Activated CD4-positive, alpha-beta T cell treated with anti-CD3 and anti-CD28 coated beads for 36 hours (primary cell): ENCODE measurements around the gene AGR3. TPM values are rescaled to one million over a fixed set of nuclear protein-coding genes. Genes with fewer than 3 reads are reported as not detected.

Source experiments
- ATAC-seq: fragments of 200-7000 bp; cut with Tn5 transposase; one replicate; pipeline ENCODE4 v1.10.0; 2021; ENCODE audit warnings: mild to moderate bottlenecking, moderate library complexity
- CTCF ChIA-PET: fragments of 350-600 bp; sonication (Branson Sonifier 250); formaldehyde crosslinking; loops from one replicate; lab custom pipeline; 2021; ENCODE audit warnings: antibody characterized with exemption; lab: Charles Lee
- POLR2A ChIA-PET: fragments of 350-600 bp; sonication (Branson Sonifier 250); formaldehyde crosslinking; loops from one replicate; lab custom pipeline; 2021; ENCODE audit warnings: antibody characterized with exemption, inconsistent platforms; lab: Charles Lee
- DNase-seq: peaks from one replicate; pipeline ENCODE4 v3.0.0-alpha.2; 2020
- H3K27ac Mint-ChIP-seq: one replicate; pipeline ENCODE4 v1.8.0; 2021; ENCODE audit warnings: mixed read lengths
- H3K27me3 Mint-ChIP-seq: one replicate; pipeline ENCODE4 v1.8.0; 2021; ENCODE audit warnings: mixed read lengths
- H3K36me3 Mint-ChIP-seq: one replicate; pipeline ENCODE4 v1.8.0; 2021; ENCODE audit warnings: low read depth, mixed read lengths
- H3K4me1 Mint-ChIP-seq: one replicate; pipeline ENCODE4 v1.8.0; 2021; ENCODE audit warnings: mixed read lengths
- H3K4me3 Mint-ChIP-seq: one replicate; pipeline ENCODE4 v1.8.0; 2021; ENCODE audit warnings: mild to moderate bottlenecking, moderate library complexity, mixed read lengths
- H3K9me3 Mint-ChIP-seq: one replicate; pipeline ENCODE4 v1.8.0; 2021; ENCODE audit warnings: low read depth, mixed read lengths
- intact Hi-C, 2 experiments: fragments of 100-400 bp; cut with DNase I in 1 of 2; cut with micrococcal nuclease in 1 of 2; formaldehyde crosslinking; loops; one replicate each; pipeline versions ENCODE4 v1.14.2 to v1.15.1; 2022 to 2024; cut with DNase I, micrococcal nuclease
- total RNA-seq, 2 experiments: library from RNA; stranded (reverse); gene quantifications; one replicate each; pipeline ENCODE4 v1.2.3, GENCODE V29; 2021

Gene AGR3
- not detected for total RNA-seq

DNA sequence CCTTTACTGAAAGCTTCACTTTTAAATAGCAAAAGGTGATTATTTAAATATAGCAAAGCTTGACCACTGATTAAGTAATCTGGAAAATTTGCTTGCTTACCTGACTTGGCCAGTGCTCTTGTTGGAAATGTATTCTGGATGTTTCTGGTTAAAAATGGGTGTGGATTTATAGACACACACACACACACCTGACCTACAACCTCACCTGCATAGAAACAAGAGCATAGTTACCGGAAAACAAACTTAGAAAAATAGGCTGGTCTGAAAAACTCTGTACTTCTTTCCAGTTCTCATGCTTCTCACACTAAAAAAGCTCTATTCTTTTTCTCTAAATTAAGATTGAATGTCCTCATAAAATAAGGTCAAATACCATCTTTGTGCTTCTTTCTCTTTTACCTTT is at the start of gene AGR3:
AGR3 (minus strand) TSS at position 140 of the 400 bp plus-strand sequence. CDS start 3,365 bp downstream, outside the sequence.
- ATAC-seq (no peak), DNase-seq (no peak)
- H3K4me3 Mint-ChIP-seq = no peak within 1 kb of the TSS
- intact Hi-C loops = no loop called here
- no peak within 1 kb of the TSS for H3K27ac Mint-ChIP-seq
- no peaks in the 10 kb centered on the region for H3K36me3 Mint-ChIP-seq
- no peaks in the 10 kb centered on the region for H3K27me3 Mint-ChIP-seq
- no peaks in the 10 kb centered on the region for H3K4me1 Mint-ChIP-seq
- H3K9me3 Mint-ChIP-seq = no peaks in the 10 kb centered on the region
- ChIA-PET CTCF (interaction anchor here (0.7 to 1.0 kb wide), 2 partner anchors 8 to 36 kb away, joined by 4 read pairs; no protein-coding TSS in a partner anchor), POLR2A (no interaction called here)

DNA sequence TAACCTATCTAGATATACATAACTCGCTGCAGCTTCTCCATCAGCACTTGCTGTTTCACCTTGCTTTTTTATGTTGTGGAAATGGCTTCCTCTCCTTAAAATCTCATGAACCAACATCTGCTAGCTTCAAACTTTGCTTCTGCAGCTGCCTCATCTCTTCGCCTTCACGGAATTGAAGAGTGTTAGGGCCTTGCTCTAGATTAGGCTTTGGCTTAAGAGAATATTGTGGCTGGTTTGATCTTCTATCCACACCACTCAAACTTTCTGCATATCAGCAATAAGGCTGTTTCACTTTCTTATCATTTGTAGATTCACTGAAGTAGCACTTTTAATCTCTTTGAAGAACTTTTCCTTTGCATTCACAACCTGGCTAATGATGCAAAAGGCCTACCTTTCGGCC is 49.2 kb upstream of the AGR3 start:
- no peaks in the 10 kb centered on the region for H3K36me3 Mint-ChIP-seq
- ChIA-PET POLR2A (no interaction called here), CTCF (interaction anchor here (0.7 to 1.8 kb wide), 5 partner anchors 9 to 15 kb away, joined by 3 to 9 read pairs (median 3); no protein-coding TSS in a partner anchor)
- H3K4me1 Mint-ChIP-seq = peaks cover 53% of the 10 kb centered on the region
- DNase-seq = no peak
- H3K27me3 Mint-ChIP-seq = no peaks in the 10 kb centered on the region
- intact Hi-C loops = no loop called here
- no peaks in the 10 kb centered on the region for H3K9me3 Mint-ChIP-seq
- no peak for ATAC-seq
- no peak overlapping the region for H3K27ac Mint-ChIP-seq
- no peak overlapping the region for H3K4me3 Mint-ChIP-seq

DNA sequence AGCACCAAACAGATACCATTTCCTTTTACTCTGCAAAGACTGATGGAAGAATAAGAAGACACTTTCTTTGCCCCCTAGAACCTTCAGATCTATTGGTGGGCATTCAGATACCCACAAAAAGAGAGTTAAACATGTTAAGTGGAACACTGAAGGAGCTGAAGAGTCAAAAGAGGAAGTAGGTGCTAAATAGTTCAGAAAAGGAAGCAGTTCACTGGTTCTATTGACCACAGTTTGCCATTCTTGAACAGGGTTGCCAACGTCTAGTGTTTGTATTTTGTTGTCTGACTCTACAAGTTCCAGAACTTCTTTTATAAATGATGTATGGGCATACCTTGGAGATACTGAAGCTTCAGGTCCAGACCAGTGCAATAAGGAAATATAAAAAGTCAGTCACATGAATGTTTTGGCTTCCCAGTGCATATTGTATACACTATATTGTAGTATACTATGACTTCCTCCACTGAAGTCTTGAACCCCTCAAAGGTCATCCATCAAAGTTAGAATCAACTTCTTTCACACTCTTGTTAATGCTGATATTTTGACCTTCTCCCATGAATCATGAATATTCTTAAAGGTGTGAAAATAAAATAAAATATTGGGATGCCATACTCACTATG is 47.5 kb upstream of the AGR3 start:
- Mint-ChIP-seq H3K9me3 (no peaks in the 10 kb centered on the region), H3K27me3 (no peaks in the 10 kb centered on the region), H3K4me3 (no peak overlapping the region), H3K36me3 (no peaks in the 10 kb centered on the region), H3K27ac (no peak overlapping the region), H3K4me1 (peaks cover 42% of the 10 kb centered on the region)
- ChIA-PET CTCF (no interaction called here), POLR2A (no interaction called here)
- DNase-seq (no peak), ATAC-seq (no peak)
- intact Hi-C loops = no loop called here

- Mint-ChIP-seq H3K36me3 (no peaks in the 10 kb centered on the region), H3K9me3 (no peaks in the 10 kb centered on the region), H3K4me3 (no peak overlapping the region), H3K4me1 (peaks cover 34% of the 10 kb centered on the region), H3K27ac (no peak overlapping the region), H3K27me3 (no peaks in the 10 kb centered on the region)
- CTCF ChIA-PET = interaction anchor here (0.5 to 1.5 kb wide), 7 partner anchors 10 to 745 kb away, joined by 3 to 4 read pairs (median 3); no protein-coding TSS in a partner anchor
- POLR2A ChIA-PET = no interaction called here
- DNase-seq = no peak
- intact Hi-C loops = no loop called here
- ATAC-seq = no peak
Observed at GRCh38 chr7:16926861-16927260, 45.1 kb upstream of the AGR3 start.

DNA sequence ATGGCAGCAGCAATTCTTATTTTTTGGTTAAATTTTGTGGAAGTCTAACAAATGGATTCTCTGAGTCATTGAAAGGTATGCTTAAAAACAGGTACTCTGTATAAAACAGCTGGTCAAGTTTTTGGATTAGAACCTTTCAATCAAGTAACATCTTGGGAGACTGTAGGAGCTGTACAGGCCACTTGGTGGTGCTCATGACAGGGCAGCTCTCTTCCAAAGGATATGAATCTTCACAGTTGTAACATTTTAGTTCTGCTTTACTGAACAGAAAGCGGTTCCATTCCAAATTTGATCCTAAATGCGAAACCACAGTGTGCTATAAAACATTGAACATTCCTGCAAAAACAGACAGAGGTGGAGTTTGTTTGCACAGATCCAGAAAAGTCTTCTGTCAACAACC is 44.5 kb upstream of the AGR3 start:
- no peaks in the 10 kb centered on the region for H3K36me3 Mint-ChIP-seq
- DNase-seq (peak; percentile 32), ATAC-seq (peak; percentile 57)
- POLR2A ChIA-PET = no interaction called here
- H3K4me3 Mint-ChIP-seq = no peak overlapping the region
- CTCF ChIA-PET = interaction anchor here (0.5 to 1.5 kb wide), 7 partner anchors 9 to 209 kb away, joined by 3 to 4 read pairs (median 3); no protein-coding TSS in a partner anchor
- intact Hi-C loops = no loop called here
- no peaks in the 10 kb centered on the region for H3K27me3 Mint-ChIP-seq
- no peak overlapping the region for H3K27ac Mint-ChIP-seq
- H3K9me3 Mint-ChIP-seq = no peaks in the 10 kb centered on the region
- peaks cover 32% of the 10 kb centered on the region for H3K4me1 Mint-ChIP-seq

DNA sequence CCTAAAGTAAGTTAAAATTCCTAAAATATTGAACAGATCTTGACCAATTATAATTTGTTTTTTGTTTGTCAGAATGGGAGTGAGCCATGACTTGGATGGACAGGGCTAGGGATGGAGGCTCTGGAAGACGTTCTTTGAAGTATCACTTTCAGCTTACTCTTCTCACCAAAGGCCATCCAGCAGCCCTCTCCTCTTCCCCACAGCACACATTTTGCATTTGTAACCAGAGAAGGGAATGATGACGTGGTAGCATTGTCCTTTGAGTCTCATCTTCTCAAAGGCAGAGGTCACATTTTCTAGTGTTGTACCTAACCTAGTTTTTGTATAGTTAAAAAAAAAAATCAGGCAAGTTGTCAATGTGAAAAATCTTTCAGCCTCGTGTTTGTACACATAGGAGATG is 43.8 kb upstream of the AGR3 start:
- Mint-ChIP-seq H3K4me3 (no peak overlapping the region), H3K27ac (no peak overlapping the region), H3K9me3 (no peaks in the 10 kb centered on the region), H3K36me3 (no peaks in the 10 kb centered on the region), H3K4me1 (peaks cover 25% of the 10 kb centered on the region), H3K27me3 (no peaks in the 10 kb centered on the region)
- ChIA-PET CTCF (interaction anchor here (0.8 to 1.5 kb wide), 4 partner anchors 9 to 54 kb away, joined by 3 to 4 read pairs (median 3); no protein-coding TSS in a partner anchor), POLR2A (no interaction called here)
- intact Hi-C loops = no loop called here
- no peak for ATAC-seq
- no peak for DNase-seq

DNA sequence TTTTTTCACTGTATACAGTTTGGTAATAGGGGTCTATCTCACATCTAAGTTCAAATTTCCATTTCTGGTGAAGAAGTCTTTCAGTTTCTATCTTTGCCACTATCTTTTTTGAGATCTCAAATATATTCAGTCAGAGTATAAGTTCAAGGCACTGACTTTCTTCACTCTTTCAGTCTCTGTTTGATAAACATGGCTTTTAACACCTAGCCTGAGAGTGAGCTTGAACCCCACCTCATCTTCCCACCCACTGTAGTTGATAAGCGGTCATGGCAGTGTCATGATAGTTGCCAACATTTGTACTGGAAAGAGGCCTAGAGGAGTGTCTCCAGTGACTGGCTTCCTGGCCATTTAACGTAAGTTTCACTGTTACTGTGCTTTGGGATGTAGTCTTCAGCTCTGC is 41.2 kb upstream of the AGR3 start:
- H3K27me3 Mint-ChIP-seq = no peaks in the 10 kb centered on the region
- DNase-seq (peak; percentile 22), ATAC-seq (peak; percentile 89)
- POLR2A ChIA-PET = no interaction called here
- H3K36me3 Mint-ChIP-seq = no peaks in the 10 kb centered on the region
- H3K27ac Mint-ChIP-seq = peak overlapping the region; percentile 11
- intact Hi-C loops = no loop called here
- CTCF ChIA-PET = interaction anchor here (0.6 to 1.4 kb wide), 6 partner anchors 23 to 519 kb away, joined by 3 to 4 read pairs (median 3); no protein-coding TSS in a partner anchor
- H3K9me3 Mint-ChIP-seq = no peaks in the 10 kb centered on the region
- no peak overlapping the region for H3K4me3 Mint-ChIP-seq
- H3K4me1 Mint-ChIP-seq = peaks cover 10% of the 10 kb centered on the region

DNA sequence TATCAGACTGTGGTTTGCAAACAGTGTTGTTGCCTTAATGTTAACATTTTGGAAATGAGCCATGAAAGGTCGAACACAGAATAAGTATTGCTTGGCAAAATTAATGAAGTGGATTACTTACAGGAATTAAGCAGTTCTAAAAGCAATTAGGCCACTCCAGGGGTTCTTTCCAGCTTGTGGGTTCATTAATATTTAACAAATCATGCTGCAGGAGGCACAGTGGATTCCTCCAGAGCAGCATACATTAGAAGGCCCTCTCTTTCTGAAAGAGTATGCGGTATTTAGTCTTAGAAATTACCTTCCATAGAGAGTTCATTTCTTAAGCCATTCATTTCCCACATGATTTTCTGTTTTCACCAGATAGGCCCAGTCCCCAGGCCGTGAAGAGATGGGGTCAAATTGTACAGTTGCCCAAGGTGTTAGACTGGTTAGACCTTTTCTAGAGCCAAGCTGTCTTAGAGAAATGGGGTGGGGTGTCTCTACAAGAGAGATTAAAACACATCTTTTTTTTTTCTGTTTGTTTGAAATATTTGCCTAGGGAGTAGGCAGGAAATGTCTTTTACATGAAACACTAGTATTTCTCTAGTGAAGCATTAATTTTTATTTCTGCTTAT is 40.0 kb upstream of the AGR3 start:
- Mint-ChIP-seq H3K36me3 (no peaks in the 10 kb centered on the region), H3K4me1 (peaks cover 10% of the 10 kb centered on the region), H3K9me3 (no peaks in the 10 kb centered on the region), H3K27me3 (no peaks in the 10 kb centered on the region), H3K27ac (no peak overlapping the region), H3K4me3 (no peak overlapping the region)
- intact Hi-C loops = no loop called here
- CTCF ChIA-PET = interaction anchor here (1.1 to 1.9 kb wide), 4 partner anchors 9 to 122 kb away, joined by 3 to 4 read pairs (median 4); no protein-coding TSS in a partner anchor
- DNase-seq (no peak), ATAC-seq (no peak)
- POLR2A ChIA-PET = no interaction called here

DNA sequence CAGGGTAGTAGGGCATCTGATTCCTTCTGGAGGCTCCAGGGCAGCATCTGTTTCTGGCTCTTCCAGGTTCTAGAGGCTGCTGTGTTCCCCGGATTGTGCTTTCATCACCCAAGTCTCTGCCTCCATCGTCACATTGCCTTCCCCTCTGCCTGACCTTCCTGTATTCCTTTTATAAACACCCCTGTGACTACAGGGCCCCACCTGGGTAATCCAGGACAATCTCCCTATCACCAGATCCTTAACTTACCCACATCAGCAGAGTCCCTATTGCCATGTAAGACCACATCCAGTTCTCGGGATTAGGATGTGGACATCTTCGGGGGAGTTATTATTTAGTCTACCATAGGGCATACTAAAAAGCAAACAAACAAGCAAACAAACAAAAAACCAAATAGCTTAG is 39.4 kb upstream of the AGR3 start:
- intact Hi-C loops = no loop called here
- DNase-seq (no peak), ATAC-seq (no peak)
- Mint-ChIP-seq H3K9me3 (no peaks in the 10 kb centered on the region), H3K27me3 (no peaks in the 10 kb centered on the region), H3K4me1 (peaks cover 10% of the 10 kb centered on the region), H3K36me3 (no peaks in the 10 kb centered on the region), H3K4me3 (no peak overlapping the region), H3K27ac (no peak overlapping the region)
- CTCF ChIA-PET = interaction anchor here (1.1 to 1.9 kb wide), 5 partner anchors 10 to 313 kb away, joined by 3 to 4 read pairs (median 4); no protein-coding TSS in a partner anchor
- POLR2A ChIA-PET = no interaction called here

GRCh38 chr7:16919440-16919839 is 37.7 kb upstream of the AGR3 start:
- H3K4me1 Mint-ChIP-seq = peaks cover 14% of the 10 kb centered on the region
- ATAC-seq (no peak), DNase-seq (no peak)
- no peaks in the 10 kb centered on the region for H3K9me3 Mint-ChIP-seq
- no peaks in the 10 kb centered on the region for H3K36me3 Mint-ChIP-seq
- no peak overlapping the region for H3K27ac Mint-ChIP-seq
- POLR2A ChIA-PET = no interaction called here
- intact Hi-C loops = loop anchor here (2.0 to 5.0 kb wide), 4 partner anchors 317 to 842 kb away; no protein-coding TSS in a partner anchor
- CTCF ChIA-PET = interaction anchor here (1.0 to 1.1 kb wide), 2 partner anchors 28 to 118 kb away, joined by 3 to 5 read pairs; no protein-coding TSS in a partner anchor
- H3K27me3 Mint-ChIP-seq = peaks cover under 1% of the 10 kb centered on the region
- no peak overlapping the region for H3K4me3 Mint-ChIP-seq

- no peak overlapping the region for H3K4me3 Mint-ChIP-seq
Observed at GRCh38 chr7:16918288-16918895, 36.6 kb upstream of the AGR3 start.

More at GRCh38 chr7:16918288-16918895, 36.6 kb upstream of the AGR3 start:
- no peak overlapping the region for H3K27ac Mint-ChIP-seq
- no peaks in the 10 kb centered on the region for H3K9me3 Mint-ChIP-seq
- DNase-seq = peak; percentile 28
- no peaks in the 10 kb centered on the region for H3K36me3 Mint-ChIP-seq
- H3K27me3 Mint-ChIP-seq = peaks cover 2% of the 10 kb centered on the region
- ChIA-PET POLR2A (no interaction called here), CTCF (interaction anchor here (0.7 to 3.7 kb wide), 27 partner anchors 9 to 316 kb away, joined by 3 to 33 read pairs (median 4); partner anchors contain the start of gene AGR3)
- intact Hi-C loops = loop anchor here (1.0 to 5.0 kb wide), 8 partner anchors 27 to 841 kb away; no protein-coding TSS in a partner anchor
- peaks cover 12% of the 10 kb centered on the region for H3K4me1 Mint-ChIP-seq
- ATAC-seq = no peak
